Measurements from ENCODE around the gene DEDD.
A peak's percentile ranks its signal among the peaks of the same experiment; 100 is the strongest.

The DEDD gene

DNA sequence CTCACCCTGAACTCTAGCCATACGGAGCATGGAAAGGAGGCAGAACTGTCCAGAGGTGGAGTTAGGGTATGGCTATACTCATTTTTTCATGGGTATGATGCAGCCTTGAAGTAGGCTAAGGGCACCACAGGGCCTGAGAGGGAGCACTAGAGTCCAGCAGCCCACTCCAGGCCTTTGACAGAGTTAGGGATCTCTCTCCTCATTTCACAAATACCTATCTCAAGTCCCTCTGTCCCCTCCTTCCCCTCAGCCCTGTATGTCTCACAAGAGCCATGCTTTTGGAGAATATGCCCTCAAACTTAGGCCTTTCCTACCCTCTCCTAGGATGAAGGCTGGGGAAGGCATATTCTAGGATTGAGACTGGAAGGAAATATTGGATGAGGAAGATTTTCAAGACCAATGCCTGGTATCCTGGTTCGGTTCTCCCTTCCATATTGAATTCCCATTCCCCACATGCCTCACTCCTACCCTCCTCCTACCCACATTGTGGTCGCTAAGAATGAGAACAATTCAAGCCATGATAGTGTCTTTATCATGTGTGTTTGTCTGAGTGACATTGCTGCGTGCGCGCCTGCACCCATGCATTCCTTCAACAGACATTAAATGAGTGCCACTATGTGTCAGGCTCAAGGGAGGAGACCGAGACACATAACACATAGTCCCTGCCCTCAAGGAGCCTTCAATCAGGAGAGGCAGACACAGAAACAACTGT is 40.5 kb downstream of the DEDD start:
- peak; percentile 33 for DNase-seq

DNA sequence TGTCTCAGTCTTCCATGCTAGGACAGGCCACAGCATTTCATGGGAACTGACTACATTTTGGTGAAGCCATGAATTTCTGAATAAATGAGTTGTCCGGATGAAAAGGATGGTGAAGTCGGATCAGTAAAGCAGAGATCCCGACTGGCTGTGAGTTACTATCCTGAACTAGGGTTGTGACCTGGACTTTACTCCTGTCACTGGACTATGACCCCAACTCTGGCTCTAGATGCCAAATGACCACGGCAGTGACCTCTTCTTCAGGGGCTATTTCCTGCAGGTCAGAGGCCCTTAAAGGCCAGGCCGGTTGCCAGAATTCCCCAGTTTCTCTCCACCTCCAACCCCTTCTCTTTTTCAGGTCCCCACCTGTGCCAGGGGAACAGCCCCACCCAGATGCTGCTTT is 41.4 kb downstream of the DEDD start:
- no peak for DNase-seq

DNA sequence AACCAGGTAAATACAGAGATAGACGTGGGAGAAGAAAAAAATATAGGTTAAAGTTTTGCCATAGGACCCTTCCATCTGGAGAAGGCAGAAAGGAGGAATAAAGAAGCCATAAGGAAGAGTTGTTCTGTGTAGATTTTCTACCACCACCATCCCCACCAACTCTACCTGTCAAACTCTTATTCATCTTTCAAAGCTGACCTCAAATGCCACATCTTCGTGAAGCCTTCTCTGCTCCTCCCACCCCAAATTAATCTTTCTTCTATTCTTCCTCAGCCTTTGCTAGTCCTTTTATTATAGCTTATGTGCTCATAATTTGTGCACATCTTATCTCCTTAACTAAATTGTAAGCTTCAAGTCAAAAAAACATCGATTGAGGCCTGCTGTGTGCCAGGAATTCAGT is 41.9 kb downstream of the DEDD start:
- no peak for DNase-seq

DNA sequence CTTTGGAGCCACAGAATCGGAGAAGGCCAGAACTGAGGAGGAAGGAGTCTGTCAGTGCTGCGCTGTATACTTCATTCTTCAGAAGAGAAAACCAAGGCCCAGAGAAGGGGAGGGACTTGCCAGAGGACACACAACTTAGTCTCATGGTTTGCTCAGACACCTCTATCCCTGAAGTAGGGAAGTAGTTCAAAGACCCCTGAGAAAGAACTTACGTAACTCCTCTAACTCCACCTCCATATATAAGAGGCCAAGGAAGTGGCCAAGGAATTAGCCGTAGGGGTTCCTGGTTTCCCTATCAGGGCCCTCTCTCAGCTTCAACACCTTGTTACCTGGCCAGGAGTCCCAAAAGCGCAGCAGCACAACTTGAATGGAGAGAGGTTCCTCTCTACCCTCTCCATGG is 42.5 kb downstream of the DEDD start:
- DNase-seq, result no peak

DNA sequence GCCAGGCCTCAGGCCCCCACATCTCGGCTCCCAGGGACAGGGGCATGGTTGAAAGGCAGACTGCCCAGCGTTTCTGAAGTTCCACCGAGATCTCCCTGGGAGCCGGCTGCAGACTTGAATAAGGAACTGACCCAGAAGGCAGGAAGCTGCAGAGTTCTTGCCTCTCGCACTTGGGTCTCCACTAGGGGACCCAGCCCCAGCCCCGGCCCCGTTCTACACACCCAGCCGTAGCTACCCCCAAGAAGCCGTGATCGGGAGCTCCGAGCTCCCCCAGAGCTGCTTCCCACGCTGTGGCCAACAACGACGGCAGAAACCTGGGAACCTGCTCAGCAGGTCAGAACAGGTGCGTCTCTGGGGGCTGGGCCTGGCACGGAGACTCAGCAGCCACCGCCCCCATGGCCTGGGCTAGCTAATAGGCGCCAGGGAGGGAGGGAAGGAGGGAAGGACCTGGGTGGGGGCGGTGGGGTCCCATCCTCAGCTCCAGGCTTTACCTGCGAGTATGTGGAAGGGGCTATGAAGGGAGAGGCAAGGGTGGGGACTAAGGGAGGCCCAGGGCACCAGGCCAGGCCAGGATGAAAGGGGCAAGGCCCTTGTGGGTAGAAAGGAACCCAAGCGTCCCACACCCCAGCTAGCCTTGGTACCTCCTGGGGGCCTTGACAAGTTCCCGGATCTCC is 43.1 kb downstream of the DEDD start, which contains the start of gene NECTIN4:
Gene NECTIN4 (minus strand): TSS at position 308 of the 674 bp plus-strand sequence. CDS start 262 bp downstream, at position 46.
- DNase-seq, result no peak

DNA sequence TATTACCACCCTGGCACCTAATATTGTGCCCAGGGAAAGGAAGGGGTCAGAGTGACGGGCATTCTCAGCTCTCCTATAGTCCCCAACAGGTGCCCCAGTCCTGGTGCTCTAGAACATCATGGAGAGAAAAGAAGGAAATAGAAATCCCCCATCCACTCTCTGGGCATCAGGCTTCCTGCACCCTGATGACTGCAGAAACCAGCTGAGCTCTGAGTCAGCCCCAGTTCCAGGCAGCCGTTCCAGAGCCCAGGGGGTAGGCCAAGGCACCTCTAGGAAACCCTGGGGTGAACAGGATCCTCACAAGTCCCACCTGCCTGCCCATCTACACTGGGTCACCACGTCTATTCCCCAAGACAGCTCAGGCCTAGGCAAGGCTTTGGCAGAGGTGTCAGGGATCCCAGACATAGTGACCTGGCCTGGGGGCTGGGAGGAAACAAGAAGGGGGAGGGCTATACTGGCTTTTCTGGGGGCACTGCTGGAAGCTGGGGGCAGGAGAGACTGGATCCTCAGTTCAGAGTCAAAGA is 43.8 kb downstream of the DEDD start:
- DNase-seq, result peak; percentile 32

DNA sequence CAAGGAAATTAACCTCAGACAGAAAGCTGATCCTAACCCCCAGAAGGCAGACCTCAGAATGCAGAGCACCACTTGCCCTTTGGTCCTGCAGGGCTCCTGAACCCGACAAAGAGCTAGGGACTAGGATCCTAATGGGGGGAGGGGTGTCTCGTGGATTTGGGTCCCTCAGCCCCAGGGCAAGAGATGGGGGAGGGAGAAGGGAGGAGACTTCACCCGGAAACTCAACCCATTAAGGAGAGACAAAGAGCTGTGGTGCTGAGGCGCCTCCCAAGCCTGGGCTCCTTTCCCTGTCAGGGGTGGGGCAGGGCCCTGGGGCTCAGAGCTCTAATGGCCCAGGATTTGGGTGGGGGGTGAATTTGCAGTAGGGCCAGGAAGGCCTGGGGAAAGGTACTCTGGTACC is 46.0 kb downstream of the DEDD start:
- no peak for DNase-seq

DNA sequence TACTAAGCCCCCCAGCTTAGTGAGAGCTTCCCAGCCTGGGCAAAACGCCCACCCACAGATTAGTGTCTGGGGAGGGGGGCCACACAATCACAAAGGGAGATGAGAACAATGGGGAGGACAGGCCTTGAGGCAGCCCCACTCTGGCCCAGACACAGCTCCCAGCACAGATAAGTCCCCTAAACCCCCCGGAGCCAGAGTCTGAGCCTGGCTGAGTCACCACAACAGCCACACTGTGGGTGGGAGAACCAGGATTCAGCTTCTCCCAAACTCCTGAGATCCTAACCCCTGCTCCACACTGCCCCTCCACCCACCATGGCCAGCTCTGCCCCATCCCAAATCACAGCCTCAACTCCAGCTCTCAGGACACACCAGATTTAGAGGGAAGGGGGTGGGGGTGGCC is 47.3 kb downstream of the DEDD start:
- peak; percentile 37 for DNase-seq

DNA sequence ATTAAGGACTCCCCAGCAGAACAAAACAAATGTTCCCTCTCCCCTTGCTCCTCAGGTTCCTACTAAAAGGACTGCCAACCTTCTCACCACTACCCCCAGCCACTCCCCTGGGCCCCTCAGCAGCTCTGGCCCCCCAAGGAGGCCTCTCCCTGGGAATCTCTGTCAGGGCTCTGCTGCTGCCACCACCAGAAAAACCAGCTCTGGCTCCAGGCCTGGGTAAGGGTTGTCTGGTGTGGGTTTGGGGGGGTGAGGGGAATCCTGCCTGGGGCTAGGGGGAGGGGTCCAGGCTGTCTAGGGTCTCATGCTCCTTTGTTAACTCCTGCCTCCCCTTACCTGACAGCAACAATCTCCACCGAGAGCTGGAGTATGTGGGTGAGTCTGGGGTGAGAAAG is 47.9 kb downstream of the DEDD start:
- no peak for DNase-seq

DNA sequence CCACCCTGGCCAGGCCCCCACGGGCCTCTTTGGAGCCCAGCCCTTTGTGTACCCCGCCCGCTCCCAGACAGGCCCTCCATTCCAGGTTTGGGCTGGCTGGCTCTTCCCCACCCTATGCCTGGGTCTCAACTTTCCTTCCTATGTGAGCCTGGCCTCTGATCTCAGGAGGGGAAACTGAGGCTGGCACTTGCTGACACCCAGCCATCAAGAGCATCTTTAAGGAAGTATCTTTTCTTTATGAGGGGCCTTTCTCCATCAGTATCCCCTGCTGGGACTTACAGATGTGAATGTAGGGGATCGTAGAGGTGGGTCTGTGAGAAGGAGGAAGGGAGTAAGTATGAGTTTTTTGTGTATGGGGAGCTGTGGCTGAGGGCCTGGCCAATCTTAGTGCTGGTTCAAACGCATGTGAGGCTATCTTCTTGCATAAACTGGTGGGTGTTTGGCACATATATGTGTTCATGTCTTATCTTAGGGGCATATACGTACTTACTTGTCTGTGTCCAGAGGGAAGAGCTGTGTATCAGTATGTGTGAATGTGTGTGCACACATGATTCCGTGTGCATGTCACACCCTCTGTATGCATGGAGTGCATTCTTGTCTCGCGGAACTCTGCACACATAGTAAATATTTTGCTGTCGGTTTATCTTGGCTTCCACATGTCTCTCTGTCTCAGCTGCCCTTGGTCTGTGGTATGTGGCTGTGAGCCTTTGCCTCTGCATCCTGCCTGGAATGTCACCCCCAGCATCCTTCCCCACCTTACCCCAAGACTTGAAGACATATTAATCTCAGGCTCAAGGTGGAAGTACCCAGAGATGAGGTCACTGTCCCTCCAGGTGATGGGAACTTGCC is 48.5 kb downstream of the DEDD start:
- DNase-seq, result peak; percentile 37

DNA sequence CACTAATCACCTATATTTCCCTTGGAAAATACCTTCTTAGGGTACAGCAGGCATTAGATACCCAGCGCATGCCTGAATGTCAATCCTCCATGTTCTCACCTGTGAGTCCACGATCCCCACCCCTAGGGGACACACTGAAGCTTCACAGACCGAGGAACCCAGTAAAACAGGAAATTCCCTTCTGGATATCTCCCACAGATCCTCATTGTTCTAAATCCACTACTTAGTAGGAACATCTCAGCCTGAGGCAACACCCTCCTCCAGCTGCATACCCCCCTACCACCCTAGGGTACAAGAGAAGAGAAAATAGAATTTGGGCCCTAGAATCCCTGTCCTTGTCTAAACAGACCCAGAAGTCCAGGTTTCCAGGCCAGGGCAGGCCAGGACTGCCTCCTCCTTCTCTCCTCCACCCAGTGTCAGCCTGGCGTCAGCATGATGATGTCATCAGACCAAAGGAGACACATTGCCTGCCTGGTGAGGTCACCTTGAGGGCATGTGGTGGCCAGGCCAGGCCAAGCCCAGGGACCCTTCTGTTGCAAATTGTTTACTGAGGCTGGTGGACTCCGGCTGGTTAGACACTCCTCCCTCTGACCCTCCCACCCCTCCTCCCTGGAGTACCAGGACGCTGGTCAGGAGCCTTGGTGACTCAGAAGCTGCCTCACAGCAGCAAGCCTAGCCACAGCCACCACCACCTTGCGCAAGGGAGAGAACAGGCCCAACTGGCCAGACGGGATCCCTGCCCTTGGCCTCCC is 49.3 kb downstream of the DEDD start:
- DNase-seq, result peak; percentile 79

DNA sequence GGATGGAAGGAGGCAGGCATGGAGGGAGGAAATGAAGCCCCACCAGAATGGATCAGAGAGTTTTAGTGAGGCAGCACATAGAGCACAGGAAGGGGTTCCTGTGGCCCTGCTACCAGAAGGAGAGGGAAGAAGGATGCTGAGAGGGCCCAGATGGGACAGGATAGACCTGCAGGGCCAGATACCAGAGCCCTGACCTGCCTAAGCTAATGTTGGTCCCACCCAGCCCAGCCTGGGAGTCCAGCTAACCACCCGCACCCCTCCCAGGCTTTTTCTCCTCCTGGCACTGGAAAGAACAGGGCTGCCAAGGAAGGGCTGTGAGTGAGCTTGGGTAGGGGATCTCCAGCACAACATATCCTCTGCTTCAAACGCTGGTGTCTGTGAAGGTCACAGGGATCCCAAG is 50.0 kb downstream of the DEDD start:
- no peak for DNase-seq

DNA sequence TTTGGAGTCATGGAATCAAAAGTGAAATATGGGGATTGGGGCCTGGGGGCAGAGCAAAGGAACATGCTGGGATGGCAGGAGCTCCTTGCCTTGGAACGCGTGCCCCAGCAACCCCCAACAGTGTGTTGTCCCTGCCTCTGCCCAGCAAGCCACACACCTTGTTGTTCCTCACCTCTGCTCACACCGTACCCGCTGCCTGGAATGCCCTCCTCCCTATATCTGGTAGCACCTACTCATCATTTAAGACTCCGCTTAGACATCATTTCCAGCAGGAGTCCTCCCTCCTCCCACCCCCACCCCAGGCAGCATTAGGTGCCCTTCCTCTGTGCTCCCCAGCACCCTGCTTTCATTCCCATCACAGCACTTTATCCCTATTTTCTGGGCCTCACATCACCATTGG is 50.9 kb downstream of the DEDD start:
- DNase-seq, result no peak

DNA sequence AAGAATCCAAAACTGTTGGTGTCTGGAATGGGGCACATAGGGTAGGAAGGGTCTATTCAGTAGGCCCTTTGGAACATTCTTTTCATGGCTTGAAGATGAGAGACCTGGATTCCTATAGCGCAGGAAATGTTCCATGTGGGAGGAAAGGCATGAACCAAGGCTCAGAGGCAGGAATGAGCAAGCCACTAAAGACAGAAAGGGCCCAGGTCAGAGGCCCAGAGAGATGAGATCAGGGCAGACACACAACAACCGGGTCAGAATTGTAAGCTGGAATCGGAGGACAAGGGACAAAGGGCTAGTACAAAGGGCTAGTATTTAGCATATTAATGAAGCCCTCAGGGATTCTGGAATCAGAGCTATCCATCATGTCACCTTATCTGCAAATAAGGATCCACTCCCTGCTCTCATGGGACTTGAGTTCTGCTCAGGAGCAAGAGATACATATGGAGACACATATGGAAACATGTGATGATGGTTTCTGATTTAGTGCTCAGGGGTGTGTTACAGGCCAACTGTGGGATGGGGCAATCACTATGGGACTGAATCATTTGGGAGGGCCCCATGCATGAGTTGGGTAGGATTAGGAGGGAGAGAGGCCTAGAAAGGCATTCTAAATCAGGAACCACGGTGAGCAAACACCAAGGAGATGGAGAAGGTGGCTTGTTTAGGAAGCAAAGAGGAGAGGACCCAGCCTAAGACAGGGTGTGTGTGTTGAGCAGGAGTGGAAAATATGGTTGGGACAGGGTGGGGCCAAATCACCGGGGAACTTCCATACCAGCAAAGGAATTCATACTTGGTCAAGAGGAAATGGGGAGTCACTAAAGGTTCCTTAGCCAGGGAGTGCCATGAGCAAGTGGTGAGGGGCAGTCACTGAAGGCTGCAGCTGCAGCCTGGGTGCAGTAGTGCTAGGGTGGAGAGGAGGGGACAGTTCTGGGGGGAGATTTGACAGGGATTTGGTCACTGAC is 51.7 kb downstream of the DEDD start:
- peak; percentile 52 for DNase-seq

DNA sequence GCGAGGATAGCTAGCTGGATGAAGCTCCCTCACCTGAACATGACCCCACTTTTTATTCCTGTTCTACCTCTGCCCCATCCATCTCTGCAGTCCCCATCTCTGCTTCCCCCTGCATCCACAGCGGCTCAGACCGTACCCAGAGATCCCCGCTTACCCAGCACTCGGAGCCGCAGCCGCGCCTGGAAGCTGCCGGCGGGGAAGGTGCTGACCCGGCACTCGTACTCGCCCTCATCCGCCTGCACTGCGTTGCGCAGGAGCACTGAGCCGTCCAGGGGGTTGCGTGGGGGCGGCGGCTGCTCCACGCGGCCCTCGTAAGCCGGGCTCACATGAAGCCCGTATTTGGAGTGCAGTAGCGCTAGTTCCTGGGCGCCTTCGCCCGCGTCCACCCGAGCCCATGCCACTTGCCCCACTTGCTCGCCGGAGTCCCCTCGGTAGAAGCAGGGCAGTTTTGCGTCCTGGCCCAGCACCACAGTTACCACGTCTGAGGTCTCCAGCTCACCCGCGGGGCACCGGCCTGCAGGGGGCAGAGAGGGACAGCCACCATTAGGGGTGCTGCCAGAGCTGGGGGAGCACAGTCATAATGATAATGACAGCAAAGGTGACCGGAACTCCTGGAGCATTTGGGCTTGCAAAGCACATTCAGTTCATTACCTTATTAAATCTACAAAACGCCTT is 52.9 kb downstream of the DEDD start:
- no peak for DNase-seq

DNA sequence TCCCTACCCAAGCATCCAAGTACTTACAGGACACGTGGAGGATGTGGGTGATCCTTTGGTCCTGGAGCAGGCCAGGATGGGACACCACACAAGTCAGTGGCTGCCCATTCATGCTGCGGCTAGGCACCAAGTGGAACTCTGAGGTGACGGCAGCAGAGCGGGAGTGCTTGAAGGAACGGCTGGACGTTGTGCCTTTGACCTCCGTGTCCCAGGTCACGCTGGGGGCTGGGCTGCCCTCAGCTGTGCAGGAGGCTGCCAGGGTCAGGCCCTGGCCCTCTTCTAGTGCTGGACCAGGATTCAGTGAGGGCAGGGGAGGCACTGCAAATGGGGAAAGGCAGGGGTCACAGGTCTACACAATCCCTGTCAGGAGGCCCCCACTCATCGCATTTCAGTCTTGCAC is 55.0 kb downstream of the DEDD start:
- no peak for DNase-seq

DNA sequence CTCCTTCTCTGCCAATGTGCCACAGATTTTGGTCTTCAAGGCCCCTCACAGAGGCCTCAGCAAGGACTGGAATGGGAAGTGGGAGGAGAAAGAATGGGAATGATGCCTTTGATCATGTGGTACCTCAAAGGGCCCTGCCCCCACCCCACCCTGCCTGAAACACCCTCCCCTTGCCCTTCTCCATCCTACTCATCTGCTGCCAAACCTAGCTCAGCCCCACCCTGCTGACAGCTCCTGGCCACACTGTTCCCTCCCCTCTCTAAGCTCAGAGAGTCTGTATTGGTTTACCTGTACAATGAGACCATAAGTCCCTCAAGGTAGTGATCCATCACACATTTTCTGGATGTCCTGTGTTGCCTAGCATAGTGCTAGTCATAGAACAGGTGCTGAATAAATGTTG is 56.1 kb downstream of the DEDD start:
- no peak for DNase-seq

DNA sequence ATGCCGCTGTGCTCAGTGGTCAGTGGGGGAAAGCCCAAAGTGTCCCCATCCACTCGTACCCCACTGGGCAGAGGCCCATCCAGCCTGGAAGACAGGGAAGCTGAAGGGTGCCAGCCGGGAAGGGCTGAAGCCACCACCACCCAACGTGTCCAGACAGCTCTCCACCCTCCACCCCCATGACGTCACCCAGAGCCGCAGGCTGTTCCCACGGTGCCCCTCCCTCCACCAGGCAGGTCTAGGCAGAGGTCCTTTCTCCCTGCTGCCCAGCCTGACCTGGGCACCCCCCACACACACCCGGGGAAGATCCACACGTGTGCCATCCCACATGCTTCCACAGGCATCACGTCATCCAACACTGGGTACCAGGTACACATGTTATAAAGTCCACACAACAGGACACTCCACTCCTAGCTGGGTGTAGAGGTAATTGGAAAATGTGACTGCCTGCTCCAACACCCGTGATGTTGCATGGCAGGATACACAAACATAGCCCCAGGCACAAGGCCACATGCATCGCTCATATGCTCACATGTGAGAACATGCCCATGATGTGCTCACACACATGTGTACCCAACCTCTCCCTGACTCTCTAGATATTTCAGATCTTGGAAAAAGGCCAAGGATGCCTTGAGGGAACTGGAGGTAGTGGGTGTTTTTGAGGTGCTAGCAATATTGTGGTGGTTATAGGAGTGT is 57.6 kb downstream of the DEDD start:
- DNase-seq, result no peak

DNA sequence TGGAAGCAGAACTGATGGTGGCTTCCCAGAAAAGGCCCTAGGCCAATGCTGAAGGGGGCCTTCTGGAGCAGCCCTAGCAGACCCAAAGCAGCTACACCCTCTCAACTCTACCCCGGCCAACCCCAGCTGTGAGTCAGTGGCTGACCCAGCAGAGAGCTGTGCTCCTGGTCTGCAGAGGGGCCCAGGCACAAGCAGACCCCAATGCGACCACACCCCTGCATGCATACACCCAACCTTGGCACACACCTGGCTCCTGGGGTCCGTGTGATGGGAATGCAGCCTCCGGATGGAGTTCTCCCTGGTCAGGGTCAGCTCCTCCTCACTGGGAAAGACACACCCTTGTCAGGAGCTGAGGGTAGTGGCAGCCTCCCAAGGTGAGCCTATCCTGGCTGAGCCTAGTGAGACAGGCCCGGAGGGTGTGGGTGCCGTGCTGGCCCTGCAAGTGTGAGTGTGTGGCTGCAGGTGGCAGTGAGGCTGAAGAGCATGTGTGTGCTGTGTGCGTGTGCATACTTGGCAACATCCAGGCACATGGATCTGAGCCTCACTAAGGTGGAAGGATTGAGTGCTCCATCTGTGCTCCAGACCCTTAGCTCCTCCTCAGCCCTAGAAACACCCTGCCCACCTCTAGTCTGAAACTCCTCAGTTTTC is 58.9 kb downstream of the DEDD start:
- no peak for DNase-seq
